AG04449 (cell line): ENCODE data around the gene RAD51B.

Experiments
- CTCF ChIA-PET: fragments of 350-600 bp; formaldehyde crosslinking; extraction: SDS; loops from one replicate; lab custom pipeline; 2021; ENCODE audit warnings: antibody characterized with exemption; lab: Yijun Ruan, JAX
- POLR2A ChIA-PET: fragments of 400-600, 350-600 bp; formaldehyde crosslinking; extraction: SDS; loops from one replicate; lab custom pipeline; 2020; ENCODE audit warnings: antibody characterized with exemption, inconsistent platforms; lab: Yijun Ruan, JAX
- DNase-seq: peaks from one replicate; pipeline ENCODE4 v3.0.0-alpha.2; 2010; ENCODE audit warnings: low read depth, low spot score
- H3K4me3 ChIP-seq: 2 replicates; pipeline ENCODE4 v1.5.1; 2011; ENCODE audit warnings: low read depth, mild to moderate bottlenecking, control low read depth, low read length
- CTCF ChIP-seq: IDR thresholded peaks from one replicate; pipeline ENCODE4 v1.5.1; 2011; ENCODE audit warnings: mild to moderate bottlenecking, moderate library complexity, low read length, control low read depth, inconsistent platforms; ENCODE audit not compliant: insufficient read depth; ENCODE audit errors: missing control alignments

Gene RAD51B

GRCh38 chr14:67911562-67911961 is 92.0 kb downstream of the RAD51B start:
- no peak overlapping the region for H3K4me3 ChIP-seq
- DNase-seq: no peak
- ChIA-PET CTCF (interaction anchor here (1.0 to 2.1 kb wide), 3 partner anchors 12 to 932 kb away, joined by 3 to 6 read pairs (median 5); no protein-coding TSS in a partner anchor), POLR2A (interaction anchor here (0.6 kb wide), 1 partner anchor 439 kb away, joined by 3 read pairs; no protein-coding TSS in a partner anchor)
- TF ChIP-seq CTCF: no peak

DNA sequence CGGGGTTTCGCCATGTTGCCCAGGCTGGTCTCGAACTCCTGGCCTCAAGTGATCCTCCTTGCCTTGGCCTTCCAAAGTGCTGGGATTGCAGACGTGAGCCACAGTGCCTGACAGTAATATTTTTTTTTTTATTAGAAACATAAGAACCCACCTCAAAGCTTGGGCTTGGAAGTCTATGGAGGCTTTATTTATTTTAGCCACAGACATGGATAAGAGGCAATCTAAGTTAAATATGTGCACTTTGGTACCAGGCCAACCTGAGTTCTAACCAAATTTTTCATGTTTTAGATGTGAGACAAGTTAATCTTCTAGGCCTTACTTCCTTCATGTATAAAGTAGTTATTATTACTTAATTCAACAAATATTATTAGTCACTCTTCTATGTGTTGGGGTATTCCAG is 96.9 kb downstream of the RAD51B start:
- no peak for DNase-seq
- TF ChIP-seq CTCF: no peak
- H3K4me3 ChIP-seq: no peak overlapping the region
- POLR2A ChIA-PET: no interaction called here
- CTCF ChIA-PET: interaction anchor here (1.2 kb wide), 2 partner anchors 14 to 23 kb away, joined by 3 read pairs; no protein-coding TSS in a partner anchor

- no peak overlapping the region for H3K4me3 ChIP-seq
- no peak for TF ChIP-seq CTCF
- CTCF ChIA-PET: interaction anchor here (1.2 to 3.4 kb wide), 3 partner anchors 15 to 908 kb away, joined by 3 to 27 read pairs (median 8); no protein-coding TSS in a partner anchor
- POLR2A ChIA-PET: no interaction called here
- DNase-seq: no peak
Measured at GRCh38 chr14:67917006-67917405, 97.4 kb downstream of the RAD51B start.

- ChIA-PET CTCF (interaction anchor here (0.9 to 3.4 kb wide), 9 partner anchors 13 to 944 kb away, joined by 3 to 27 read pairs (median 4); no protein-coding TSS in a partner anchor), POLR2A (no interaction called here)
- TF ChIP-seq CTCF: no peak
- H3K4me3 ChIP-seq: no peak overlapping the region
- no peak for DNase-seq
Measured at GRCh38 chr14:67918838-67919237, 99.3 kb downstream of the RAD51B start.

DNA sequence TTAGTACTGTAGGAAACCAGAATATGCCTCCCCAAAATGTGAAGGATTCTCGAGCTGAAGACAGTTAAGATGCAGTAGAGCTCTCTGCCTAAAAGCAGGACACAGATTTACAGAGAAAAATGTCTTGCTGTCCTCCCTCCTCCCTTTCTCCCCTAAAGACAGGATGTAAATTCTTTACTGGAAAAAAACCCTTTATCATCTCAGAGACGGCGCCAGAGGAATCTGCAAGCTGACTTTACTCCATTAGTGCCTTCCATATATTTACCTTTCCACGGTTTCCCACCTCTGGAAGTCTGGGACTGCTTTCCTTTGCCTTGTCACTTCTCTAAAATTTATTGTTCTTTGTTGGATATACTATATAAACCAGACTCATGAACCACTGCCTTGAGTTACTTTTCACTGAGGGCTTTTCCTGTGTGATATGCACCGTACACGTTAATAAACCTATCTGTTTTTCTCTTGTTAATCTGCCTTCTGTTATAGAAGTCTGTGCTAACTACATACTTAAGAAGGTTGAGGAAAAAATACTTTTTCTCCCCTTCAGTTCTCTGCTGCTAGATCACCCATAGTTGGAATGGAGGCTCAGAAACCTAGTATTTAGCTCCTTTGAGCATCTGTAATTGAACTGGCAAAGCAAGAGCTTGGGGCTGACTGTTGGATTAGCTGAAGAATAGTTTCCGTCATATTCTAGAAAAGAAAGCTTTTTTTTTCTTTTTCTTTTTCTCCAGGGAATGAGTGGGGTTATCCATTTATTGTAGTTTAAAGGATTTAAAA is 99.9 kb downstream of the RAD51B start:
- DNase-seq: no peak
- H3K4me3 ChIP-seq: no peak overlapping the region
- ChIA-PET CTCF (interaction anchor here (0.9 to 3.4 kb wide), 9 partner anchors 14 to 944 kb away, joined by 3 to 27 read pairs (median 4); no protein-coding TSS in a partner anchor), POLR2A (no interaction called here)
- TF ChIP-seq CTCF: no peak

GRCh38 chr14:67926821-67927220 is 107.2 kb downstream of the RAD51B start:
- no peak for DNase-seq
- H3K4me3 ChIP-seq: no peak overlapping the region
- ChIA-PET CTCF (no interaction called here), POLR2A (no interaction called here)
- no peak for TF ChIP-seq CTCF
